ENCODE data around the gene NUF2. TPM values are rescaled to one million over a fixed set of nuclear protein-coding genes. Genes with fewer than 3 reads are reported as not detected.

Gene NUF2
- polyA plus RNA-seq, 1 donor (not counting 4 experiments of a cell fraction or from before 2014, with no cell fraction given) = 10.6 TPM

GRCh38 chr1:163331116-163331515 lies 9.4 kb downstream of the NUF2 start:
- no peak overlapping the region for H3K4me2 ChIP-seq (ENCODE audit: control insufficient read depth, extremely low read depth, insufficient read depth, low read depth, low read length)
- H3K79me2 ChIP-seq (ENCODE audit: control insufficient read depth, insufficient read depth, low read length) = no peaks in the 10 kb centered on the region
- H3K9me3 ChIP-seq (ENCODE audit: control insufficient read depth, low read depth, low read length) = no peaks in the 10 kb centered on the region
- TF ChIP-seq CTCF (optimal IDR thresholded peaks at IDR 0.05 in 1 of 3, IDR thresholded peaks at IDR 0.05 in 1 of 3, conservative IDR thresholded peaks at IDR 0.05 in 1 of 3; ENCODE audit: extremely low read depth in 1 of 3, insufficient read depth in 2 of 3, low read length in 3 of 3) (no peak), EZH2 (IDR thresholded peaks at IDR 0.05; ENCODE audit: low read length) (no peak)
- H3K9me1 ChIP-seq (ENCODE audit: control insufficient read depth, extremely low read depth, insufficient read depth, low read length) = no peaks in the 10 kb centered on the region
- DNase-seq (ENCODE audit: low read depth, low spot score) = no peak
- H4K20me1 ChIP-seq (ENCODE audit: control insufficient read depth, extremely low read depth, insufficient read depth, low read length) = no peaks in the 10 kb centered on the region
- dilution Hi-C loops (cut with MboI; ENCODE audit: extremely low pct_ligation_motif_present, low sequenced_read_pairs) = no loop called here
- H2AFZ ChIP-seq (ENCODE audit: control insufficient read depth, low read length) = no peak overlapping the region
- no peaks in the 10 kb centered on the region for H3K27me3 ChIP-seq (ENCODE audit: control insufficient read depth, extremely low read depth, insufficient read depth, low read length)
- H3K27ac ChIP-seq (ENCODE audit: control insufficient read depth, insufficient read depth, low read length) = no peak overlapping the region
- no peak for FAIRE-seq
- H3K4me3 ChIP-seq (ENCODE audit: control insufficient read depth in 2 of 3, extremely low read depth in 1 of 3, insufficient read depth in 2 of 3, low read depth in 1 of 3, low read length in 3 of 3) = no peak overlapping the region
- no peak overlapping the region for H3K9ac ChIP-seq (ENCODE audit: control insufficient read depth, extremely low read depth, insufficient read depth, low read length)
- no peaks in the 10 kb centered on the region for H3K36me3 ChIP-seq (ENCODE audit: control insufficient read depth in 2 of 2, extremely low read depth in 1 of 2, insufficient read depth in 2 of 2, low read length in 2 of 2)
- H3K4me1 ChIP-seq (ENCODE audit: control insufficient read depth, extremely low read depth, insufficient read depth, low read length) = no peaks in the 10 kb centered on the region

GRCh38 chr1:163335216-163335615 lies 13.5 kb downstream of the NUF2 start:
- TF ChIP-seq CTCF (optimal IDR thresholded peaks at IDR 0.05 in 1 of 3, IDR thresholded peaks at IDR 0.05 in 1 of 3, conservative IDR thresholded peaks at IDR 0.05 in 1 of 3; ENCODE audit: extremely low read depth in 1 of 3, insufficient read depth in 2 of 3, low read length in 3 of 3) = no peak
- no peak for TF ChIP-seq EZH2 (IDR thresholded peaks at IDR 0.05; ENCODE audit: low read length)
- no peak for FAIRE-seq
- dilution Hi-C loops (cut with MboI; ENCODE audit: extremely low pct_ligation_motif_present, low sequenced_read_pairs) = no loop called here

More at GRCh38 chr1:163335216-163335615, 13.5 kb downstream of the NUF2 start:
- no peak overlapping the region for H2AFZ ChIP-seq (ENCODE audit: control insufficient read depth, low read length)
- H3K79me2 ChIP-seq (ENCODE audit: control insufficient read depth, insufficient read depth, low read length) = no peaks in the 10 kb centered on the region
- H4K20me1 ChIP-seq (ENCODE audit: control insufficient read depth, extremely low read depth, insufficient read depth, low read length) = no peaks in the 10 kb centered on the region
- H3K4me1 ChIP-seq (ENCODE audit: control insufficient read depth, extremely low read depth, insufficient read depth, low read length) = no peaks in the 10 kb centered on the region
- no peak overlapping the region for H3K4me2 ChIP-seq (ENCODE audit: control insufficient read depth, extremely low read depth, insufficient read depth, low read depth, low read length)
- H3K27ac ChIP-seq (ENCODE audit: control insufficient read depth, insufficient read depth, low read length) = no peak overlapping the region
- no peak overlapping the region for H3K4me3 ChIP-seq (ENCODE audit: control insufficient read depth in 2 of 3, extremely low read depth in 1 of 3, insufficient read depth in 2 of 3, low read depth in 1 of 3, low read length in 3 of 3)
- no peaks in the 10 kb centered on the region for H3K36me3 ChIP-seq (ENCODE audit: control insufficient read depth in 2 of 2, extremely low read depth in 1 of 2, insufficient read depth in 2 of 2, low read length in 2 of 2)
- H3K27me3 ChIP-seq (ENCODE audit: control insufficient read depth, extremely low read depth, insufficient read depth, low read length) = no peaks in the 10 kb centered on the region
- no peaks in the 10 kb centered on the region for H3K9me1 ChIP-seq (ENCODE audit: control insufficient read depth, extremely low read depth, insufficient read depth, low read length)
- H3K9me3 ChIP-seq (ENCODE audit: control insufficient read depth, low read depth, low read length) = no peaks in the 10 kb centered on the region
- no peak for DNase-seq (ENCODE audit: low read depth, low spot score)
- H3K9ac ChIP-seq (ENCODE audit: control insufficient read depth, extremely low read depth, insufficient read depth, low read length) = no peak overlapping the region

Data from keratinocyte (primary cell).